Gastroesophageal sphincter (tissue), 4 donors: Measurements from ENCODE around the gene SLC52A3. TPM values are rescaled to one million over a fixed set of nuclear protein-coding genes. Genes with fewer than 3 reads are reported as not detected.
A peak's percentile ranks its signal among the peaks of the same experiment; 100 is the strongest.

Experiments used
- ATAC-seq: fragments of 150-250 bp; one replicate; pipeline ENCODE4 v1.9.1; 2016; ENCODE audit warnings: mild to moderate bottlenecking, moderate library complexity
- H3K27ac ChIP-seq, 4 donors: fragments of 200-600 bp; sonication (generic) in 3 of 4; 1 replicate in 3 of 4; 2 replicates in 1 of 4; pipeline ENCODE4 v1.5.1; 2016 to 2019
- H3K27me3 ChIP-seq: fragments of 200-600 bp; sonication (generic); one replicate; pipeline ENCODE4 v1.5.1; 2019
- H3K36me3 ChIP-seq, 2 donors: fragments of 200-600 bp; sonication (generic); one replicate each; pipeline ENCODE4 v1.5.1; 2019; ENCODE audit warnings: control low read depth in 1 of 2
- H3K4me1 ChIP-seq, 3 donors: fragments of 200-600 bp; sonication (generic); 1 replicate in 2 of 3; 2 replicates in 1 of 3; pipeline ENCODE4 v1.5.1; 2016 to 2019; ENCODE audit warnings: control low read depth in 2 of 3
- H3K4me3 ChIP-seq, 2 donors: fragments of 200-600 bp; sonication (generic); one replicate each; pipeline ENCODE4 v1.5.1; 2019; ENCODE audit warnings: mild to moderate bottlenecking in 1 of 2, moderate library complexity in 1 of 2
- H3K9me3 ChIP-seq, 3 donors: fragments of 200-600 bp; sonication (generic); one replicate each; pipeline ENCODE4 v1.5.1; 2017 to 2019; ENCODE audit warnings: control low read depth in 2 of 3
- EP300 ChIP-seq: sonication (generic); formaldehyde crosslinking; IDR thresholded peaks from one replicate; pipeline ENCODE4 v1.6.1; 2017; ENCODE audit warnings: antibody characterized with exemption, mild to moderate bottlenecking
- POLR2A ChIP-seq, 2 donors: fragments of 450-650 bp; IDR thresholded peaks; one replicate each; pipeline ENCODE4 v1.6.1; 2017; ENCODE audit warnings: antibody characterized with exemption in 2 of 2, mild to moderate bottlenecking in 2 of 2, moderate library complexity in 1 of 2
- POLR2AphosphoS5 ChIP-seq: sonication (generic); formaldehyde crosslinking; IDR thresholded peaks from one replicate; pipeline ENCODE4 v1.6.1; 2017; ENCODE audit warnings: antibody characterized with exemption
- WGBS, 2 donors: methylation state at CpG; one replicate each; pipeline ENCODE4 v1.1.5; 2018; ENCODE audit warnings: low coverage in 1 of 2; 5-methylcytosine and 5-hydroxymethylcytosine counted together
- total RNA-seq, 4 donors: library from RNA; depleted of rRNA; stranded (reverse); fragments of >200 nt; gene quantifications; one replicate each; pipeline ENCODE4 v1.1.0, GENCODE V29; 2016
- TF ChIP-seq, protein P1 (sequence below), 4 experiments: fragments of 200-600 bp in 2 of 4; fragments of 450-650 bp in 2 of 4; sonication (generic) in 1 of 4; IDR thresholded peaks; one replicate each; pipeline ENCODE4 v1.5.1; 2017 to 2019; ENCODE audit warnings: antibody characterized with exemption in 4 of 4, mild to moderate bottlenecking in 2 of 4, moderate library complexity in 2 of 4

Gene SLC52A3
- total RNA-seq, 4 donors from 2014 or later, result 0.31 to 1.7 (median 0.97) TPM

GRCh38 chr20:766906-767305, 1.4 kb downstream of the SLC52A3 start:
- TF ChIP-seq EP300 (no peak), POLR2A (IDR thresholded peaks at IDR 0.05) (no peak), POLR2AphosphoS5 (no peak)
- TF ChIP-seq, protein P1, sequence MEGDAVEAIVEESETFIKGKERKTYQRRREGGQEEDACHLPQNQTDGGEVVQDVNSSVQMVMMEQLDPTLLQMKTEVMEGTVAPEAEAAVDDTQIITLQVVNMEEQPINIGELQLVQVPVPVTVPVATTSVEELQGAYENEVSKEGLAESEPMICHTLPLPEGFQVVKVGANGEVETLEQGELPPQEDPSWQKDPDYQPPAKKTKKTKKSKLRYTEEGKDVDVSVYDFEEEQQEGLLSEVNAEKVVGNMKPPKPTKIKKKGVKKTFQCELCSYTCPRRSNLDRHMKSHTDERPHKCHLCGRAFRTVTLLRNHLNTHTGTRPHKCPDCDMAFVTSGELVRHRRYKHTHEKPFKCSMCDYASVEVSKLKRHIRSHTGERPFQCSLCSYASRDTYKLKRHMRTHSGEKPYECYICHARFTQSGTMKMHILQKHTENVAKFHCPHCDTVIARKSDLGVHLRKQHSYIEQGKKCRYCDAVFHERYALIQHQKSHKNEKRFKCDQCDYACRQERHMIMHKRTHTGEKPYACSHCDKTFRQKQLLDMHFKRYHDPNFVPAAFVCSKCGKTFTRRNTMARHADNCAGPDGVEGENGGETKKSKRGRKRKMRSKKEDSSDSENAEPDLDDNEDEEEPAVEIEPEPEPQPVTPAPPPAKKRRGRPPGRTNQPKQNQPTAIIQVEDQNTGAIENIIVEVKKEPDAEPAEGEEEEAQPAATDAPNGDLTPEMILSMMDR (IDR thresholded peaks at IDR 0.05), result no peak
- no peaks in the 10 kb centered on the region for H3K36me3 ChIP-seq
- H3K9me3 ChIP-seq, result peaks cover 0 to 5% (median 0%) of the 10 kb centered on the region in 3 donors
- H3K27ac ChIP-seq, result no peak overlapping the region
- H3K27me3 ChIP-seq, result peaks cover 24% of the 10 kb centered on the region
- no peak for ATAC-seq
- WGBS, 2 donors, result 21 to 43% methylated on average over 1 of the region's 1 CpG
- no peak overlapping the region for H3K4me3 ChIP-seq
- H3K4me1 ChIP-seq, result peaks cover 0 to 8% (median 0%) of the 10 kb centered on the region in 3 donors

- no peaks in the 10 kb centered on the region for H3K36me3 ChIP-seq
- WGBS, 2 donors, result 80% methylated on average over 1 of the region's 3 CpGs; no CpG with 5 or more reads in 1 of the 2 donors
These were observed 4.0 kb downstream of the SLC52A3 start for GRCh38 chr20:764255-764654.

DNA sequence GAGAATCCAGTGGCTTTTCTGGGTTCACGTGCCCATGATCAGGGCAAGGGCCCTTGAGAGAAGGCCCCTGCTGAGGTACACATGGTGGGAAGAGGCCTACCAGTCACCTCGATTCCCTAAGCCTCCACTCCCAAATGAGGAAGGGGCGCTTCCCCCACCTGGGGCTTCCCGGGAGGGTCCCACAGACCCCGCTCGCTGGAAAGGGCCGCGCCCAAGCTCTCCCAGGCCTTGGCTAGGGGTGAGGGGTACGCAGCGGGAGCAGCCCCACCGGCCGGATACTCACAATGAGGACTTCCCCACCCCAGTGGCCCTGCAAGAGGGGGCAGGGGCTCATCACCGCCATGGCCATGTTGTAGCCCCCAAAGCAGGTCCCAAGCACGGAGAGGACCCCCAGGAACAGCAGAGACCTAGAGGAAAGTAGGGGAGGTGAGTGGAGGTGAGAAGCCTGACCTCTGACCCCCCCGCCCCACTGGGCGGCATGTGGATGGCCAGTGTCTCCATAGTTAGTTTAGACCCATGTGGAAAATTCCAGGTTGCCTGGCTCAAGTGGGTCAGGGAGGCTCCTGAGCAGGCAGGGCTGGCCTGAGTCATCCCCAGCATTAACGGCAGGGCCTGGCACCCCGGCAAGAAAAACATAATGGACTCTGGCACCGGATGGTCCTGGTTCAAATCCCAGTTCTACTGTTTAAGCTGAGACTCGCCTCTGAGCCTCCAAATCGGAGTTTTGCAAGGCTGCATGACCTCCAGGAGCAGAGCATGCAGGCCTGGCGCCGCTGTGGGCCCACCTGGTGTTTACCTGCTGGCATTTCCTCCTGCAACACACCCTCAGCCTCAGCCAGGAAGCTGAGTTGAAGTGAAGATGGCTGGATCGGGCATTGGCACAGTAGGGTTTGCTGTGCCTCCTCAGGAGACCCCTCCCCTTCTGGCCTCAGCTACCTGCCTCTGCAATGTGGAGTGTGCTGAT, 6.6 kb downstream of the SLC52A3 start:
- Histone ChIP-seq H3K27me3 (peaks cover 64% of the 10 kb centered on the region), H3K4me1 (no peaks in the 10 kb centered on the region), H3K27ac (no peak overlapping the region), H3K4me3 (no peak overlapping the region), H3K9me3 (no peaks in the 10 kb centered on the region), H3K36me3 (no peaks in the 10 kb centered on the region)
- 80% methylated on average over 3 of the region's 24 CpGs for WGBS, 2 donors
- TF ChIP-seq, protein P1 (IDR thresholded peaks at IDR 0.05), result no peak
- TF ChIP-seq POLR2AphosphoS5, result no peak
- no peak for TF ChIP-seq POLR2A (IDR thresholded peaks at IDR 0.05)
- TF ChIP-seq EP300, result no peak
- ATAC-seq, result no peak

More at GRCh38 chr20:764255-764654, 4.0 kb downstream of the SLC52A3 start:
- ATAC-seq, result no peak
- no peaks in the 10 kb centered on the region for H3K4me1 ChIP-seq
- no peak overlapping the region for H3K4me3 ChIP-seq
- TF ChIP-seq POLR2A (IDR thresholded peaks at IDR 0.05) (no peak), EP300 (no peak), POLR2AphosphoS5 (no peak)
- TF ChIP-seq, protein P1 (IDR thresholded peaks at IDR 0.05), result no peak
- no peak overlapping the region for H3K27ac ChIP-seq
- no peaks in the 10 kb centered on the region for H3K9me3 ChIP-seq
- H3K27me3 ChIP-seq, result peaks cover 51% of the 10 kb centered on the region

GRCh38 chr20:760751-761417, 7.4 kb downstream of the SLC52A3 start:
- H3K4me3 ChIP-seq, result no peak overlapping the region
- H3K27ac ChIP-seq, result no peak overlapping the region
- H3K9me3 ChIP-seq, result no peaks in the 10 kb centered on the region
- 20% methylated on average over 1 of the region's 44 CpGs; no CpG with 5 or more reads in 1 of the 2 donors for WGBS, 2 donors
- H3K4me1 ChIP-seq, result no peaks in the 10 kb centered on the region
- no peaks in the 10 kb centered on the region for H3K36me3 ChIP-seq
- ATAC-seq, result no peak
- no peak for TF ChIP-seq POLR2A (IDR thresholded peaks at IDR 0.05)
- TF ChIP-seq, protein P1 (IDR thresholded peaks at IDR 0.05), result peak in 2 of 4 experiments; percentile 35 to 46
- H3K27me3 ChIP-seq, result peaks cover 69% of the 10 kb centered on the region
